GM18907 (cell line): ENCODE results near the gene MSI1.

Experiments used
- ATAC-seq: cut with Tn5 transposase; IDR thresholded peaks from one replicate; pipeline ENCODE4 v1.9.1; 2021; ENCODE audit warnings: mild to moderate bottlenecking, moderate library complexity; ENCODE audit not compliant: unreplicated experiment

Gene MSI1

DNA sequence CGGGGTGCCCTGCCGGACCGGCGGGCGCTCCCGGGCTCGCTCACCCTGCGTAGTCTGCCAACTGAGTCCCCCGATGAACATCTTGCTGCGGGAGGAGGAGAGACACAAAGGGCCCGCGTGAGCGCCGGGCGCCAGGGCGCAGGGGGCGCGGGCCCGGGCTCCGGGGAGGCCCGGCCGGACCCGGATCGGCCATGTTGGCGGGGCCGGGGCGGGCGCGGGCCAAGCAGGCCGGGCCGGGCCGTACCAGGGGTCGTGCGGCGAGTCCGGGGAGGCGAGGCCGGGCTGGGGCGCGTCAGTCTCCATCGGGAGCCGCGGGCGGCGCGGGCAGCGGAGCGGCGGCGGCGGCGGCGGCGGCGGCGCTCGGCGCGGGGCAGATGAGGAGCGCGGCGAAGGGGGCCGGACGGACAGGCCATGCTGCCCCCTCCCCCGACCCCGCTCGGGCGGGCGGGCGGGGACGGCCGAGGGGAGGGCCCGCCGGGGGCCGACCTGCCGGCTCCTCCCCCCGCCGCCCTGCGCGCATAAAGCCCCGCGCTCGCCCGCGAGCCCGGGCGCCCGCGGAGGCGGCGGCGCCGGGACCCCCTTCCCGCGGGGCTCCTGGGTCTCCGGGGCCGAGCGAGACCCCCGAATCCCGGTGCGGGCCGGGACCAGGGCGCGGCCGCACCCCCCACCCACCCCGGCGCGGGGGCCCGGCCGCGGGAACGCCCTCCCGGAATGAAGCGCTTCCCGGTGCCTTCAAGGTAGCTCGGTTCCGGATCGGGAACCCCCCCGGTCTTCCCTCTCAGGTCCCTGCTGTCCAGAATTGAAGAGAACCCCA, at the start of gene MSI1:
Gene MSI1 (minus strand): TSS at position 376 of the 814 bp plus-strand sequence. CDS start 73 bp downstream, at position 303.
- no peak for ATAC-seq

DNA sequence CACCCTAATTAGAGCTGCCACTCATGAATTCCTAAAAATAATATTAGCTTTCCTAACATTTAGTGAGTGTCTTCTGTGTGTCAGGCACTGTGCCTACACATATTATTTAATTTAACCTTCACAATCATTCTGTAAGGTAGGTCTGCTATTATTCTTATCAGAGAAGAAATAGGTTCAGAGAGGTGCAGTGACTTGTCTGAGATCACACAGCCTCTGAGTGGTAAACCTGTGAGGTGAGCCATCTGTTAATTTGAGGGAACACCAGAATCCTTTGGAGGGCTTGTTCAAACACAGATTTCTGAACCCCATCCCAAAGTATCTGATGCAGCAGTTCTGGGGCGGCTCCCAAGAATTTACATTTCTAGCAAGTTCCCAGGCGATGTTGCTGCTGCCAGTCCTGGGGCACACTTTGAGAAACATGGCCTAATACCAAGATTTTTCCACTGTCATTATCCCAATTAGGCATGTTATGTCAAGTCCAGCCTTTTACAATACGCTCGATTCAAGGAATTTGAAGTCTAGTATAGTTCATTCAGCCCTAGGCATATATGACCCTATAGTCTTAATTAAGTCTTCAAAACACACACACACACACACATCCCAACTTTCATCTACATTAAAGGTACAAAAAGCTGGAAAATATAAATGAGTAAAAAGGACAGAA, 49.1 kb upstream of the MSI1 start:
- ATAC-seq = no peak

DNA sequence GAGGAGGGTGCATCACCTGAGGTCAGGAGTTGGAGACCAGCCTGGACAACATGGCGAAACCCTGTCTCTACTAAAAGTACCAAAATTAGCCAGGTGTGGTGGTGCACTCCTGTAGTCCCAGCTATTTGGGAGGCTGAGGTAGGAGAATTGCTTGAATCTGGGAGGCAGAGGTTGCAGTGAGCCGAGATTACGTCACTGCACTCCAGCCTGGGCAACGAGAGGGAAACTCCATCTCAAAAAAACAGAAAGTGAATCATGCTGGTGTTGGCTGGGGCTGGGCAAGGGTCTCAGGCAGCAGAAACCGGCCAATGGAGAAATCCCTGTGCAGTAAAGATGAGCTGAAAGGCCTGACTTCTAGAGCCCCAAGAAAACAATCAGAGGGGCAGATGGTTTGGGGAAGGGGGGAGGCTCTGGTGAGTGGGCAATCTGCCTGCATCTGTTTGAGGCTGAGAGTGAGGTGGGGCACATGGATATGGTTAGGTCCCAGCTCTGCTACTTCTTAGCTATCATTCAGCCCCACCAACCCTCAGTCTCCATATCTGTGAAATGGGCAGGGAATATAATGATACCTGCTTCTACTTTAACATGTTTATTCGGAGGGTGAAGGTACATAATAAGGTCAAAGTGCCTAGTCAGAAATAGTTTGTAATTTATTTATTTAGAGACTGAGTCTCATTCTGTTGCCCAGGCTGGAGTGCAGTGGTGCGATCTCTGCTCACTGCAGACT, 47.7 kb upstream of the MSI1 start:
- ATAC-seq = no peak

DNA sequence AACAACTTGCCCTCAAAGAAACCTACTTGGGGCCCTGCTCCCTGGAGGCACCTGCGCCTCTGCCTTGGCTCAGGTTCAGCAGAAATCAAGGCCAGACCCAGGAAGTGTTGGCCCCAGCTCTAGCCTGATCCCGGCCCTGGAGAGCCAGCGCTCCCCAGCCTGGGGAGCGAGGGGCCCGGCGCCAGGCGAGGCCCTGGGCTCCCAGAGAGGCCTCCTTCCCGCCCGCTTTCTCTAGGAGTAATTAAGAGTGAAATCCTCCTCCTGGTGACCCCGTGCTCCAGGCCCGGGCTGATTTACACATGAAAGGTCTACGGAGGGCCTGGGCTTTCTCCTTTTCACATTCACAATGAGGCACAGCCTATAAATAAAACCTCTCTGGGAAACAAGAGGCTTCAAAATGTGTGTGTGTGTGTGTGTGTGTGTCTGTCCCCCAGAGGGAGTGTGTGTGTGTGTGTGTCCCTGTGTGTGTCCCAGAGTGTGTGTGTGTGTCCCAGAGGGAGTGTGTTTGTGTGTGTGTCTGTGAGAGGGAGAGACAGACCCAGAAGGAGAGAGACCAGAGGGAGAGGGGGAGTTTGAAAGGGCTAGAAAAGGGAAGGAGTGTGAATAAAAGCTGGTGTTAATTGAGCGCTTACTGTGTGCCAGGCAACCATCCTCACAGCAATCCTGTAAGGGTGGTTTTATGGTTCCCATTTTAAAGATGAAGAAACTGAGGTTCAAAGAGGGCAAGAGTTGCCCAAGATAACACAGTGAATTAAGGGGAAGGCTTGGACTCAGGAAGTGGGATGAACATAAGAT, 45.1 kb upstream of the MSI1 start:
- no peak for ATAC-seq

DNA sequence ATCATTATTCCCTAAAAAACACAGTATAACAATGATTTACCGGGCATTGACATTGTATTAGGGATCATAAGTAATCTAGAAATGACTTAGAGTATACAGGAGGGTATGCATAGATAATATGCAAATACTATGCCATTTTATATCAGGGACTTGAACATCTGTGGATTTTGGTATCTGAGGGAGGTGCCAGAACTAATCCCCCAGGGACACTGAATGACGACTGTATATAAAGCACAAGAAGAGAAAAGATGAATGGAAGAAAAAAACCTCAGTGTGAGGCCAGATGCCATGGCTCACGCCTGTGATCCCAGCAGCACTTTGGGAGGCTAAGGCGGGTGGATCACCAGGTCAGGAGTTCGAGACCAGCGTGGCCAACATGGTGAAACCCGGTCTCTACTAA, 43.5 kb upstream of the MSI1 start:
- ATAC-seq = no peak

DNA sequence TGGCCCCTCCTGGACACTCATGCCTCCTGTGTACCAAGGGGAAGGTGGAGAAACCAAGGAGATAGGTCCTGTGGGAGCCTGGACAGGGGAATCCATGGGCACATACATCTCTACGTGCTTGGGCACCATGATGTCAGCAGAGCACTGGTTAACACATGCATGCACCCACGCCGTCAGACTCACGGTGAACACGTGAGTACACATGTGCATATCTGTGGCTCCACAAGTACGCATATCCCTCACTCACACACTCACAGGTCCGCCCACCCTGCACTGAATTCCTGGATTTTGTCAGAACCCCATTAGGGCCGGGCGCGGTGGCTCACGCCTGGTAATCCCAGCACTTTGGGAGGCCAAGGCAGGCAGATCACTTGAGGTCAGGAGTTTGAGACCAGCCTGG, 39.8 kb upstream of the MSI1 start:
- no peak for ATAC-seq

DNA sequence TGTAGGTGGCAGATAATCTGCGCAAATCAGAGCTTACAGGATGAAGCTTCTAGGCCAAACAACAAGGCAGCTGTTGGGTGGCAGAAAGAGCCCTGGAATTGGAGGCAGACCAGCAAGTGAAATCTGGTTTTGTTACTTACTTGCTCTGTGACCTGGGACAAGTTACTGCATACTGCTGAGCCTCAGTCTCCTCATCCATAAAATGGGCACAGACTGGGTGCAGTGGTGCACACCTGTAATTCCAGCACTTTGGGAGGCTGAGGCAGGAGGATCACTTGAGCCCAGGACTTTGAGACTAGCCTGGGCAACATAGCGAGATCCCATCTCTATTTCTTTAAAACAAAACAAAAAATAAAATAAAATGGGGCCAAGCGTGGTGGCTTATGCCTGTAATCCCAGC, 37.6 kb upstream of the MSI1 start:
- no peak for ATAC-seq

DNA sequence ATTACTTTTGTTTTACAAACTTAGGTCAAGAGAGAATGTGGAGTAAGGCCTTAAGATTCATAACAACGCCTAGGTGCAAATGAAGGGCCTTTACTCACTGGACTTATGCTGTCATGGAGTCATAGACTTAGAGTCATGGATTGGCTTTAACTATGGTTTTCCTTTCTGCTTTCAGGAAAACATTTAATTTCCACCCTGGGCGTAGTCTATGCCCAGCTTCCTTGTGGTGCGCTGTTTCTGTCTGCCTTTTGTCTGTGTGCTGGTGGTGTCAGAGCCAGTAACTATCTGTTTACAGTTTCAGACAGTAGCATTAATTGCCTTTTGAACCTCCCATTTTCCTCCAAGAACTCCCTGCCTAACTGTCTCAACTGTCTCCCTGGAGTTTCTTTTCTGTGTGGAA, 37.1 kb upstream of the MSI1 start:
- ATAC-seq = no peak

DNA sequence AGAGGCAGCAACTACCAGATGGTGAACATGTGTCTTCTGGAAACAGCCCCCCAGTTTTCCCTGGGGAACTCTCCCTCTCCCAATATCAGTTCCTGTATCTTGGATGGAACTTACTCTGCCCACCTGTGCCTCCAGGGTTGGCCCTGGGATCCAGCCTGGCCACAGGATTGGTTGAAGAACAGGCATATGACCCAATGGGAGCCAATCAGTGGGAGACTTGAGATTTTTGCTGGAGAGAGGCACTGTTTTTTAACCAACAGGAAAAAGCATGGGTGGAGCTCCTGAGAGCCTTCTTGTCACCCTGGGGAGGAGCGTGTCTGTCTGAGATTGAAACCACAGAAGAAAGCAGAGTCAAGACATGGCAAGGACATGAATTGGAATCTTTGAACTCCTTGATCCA, 35.3 kb upstream of the MSI1 start:
- ATAC-seq = no peak

DNA sequence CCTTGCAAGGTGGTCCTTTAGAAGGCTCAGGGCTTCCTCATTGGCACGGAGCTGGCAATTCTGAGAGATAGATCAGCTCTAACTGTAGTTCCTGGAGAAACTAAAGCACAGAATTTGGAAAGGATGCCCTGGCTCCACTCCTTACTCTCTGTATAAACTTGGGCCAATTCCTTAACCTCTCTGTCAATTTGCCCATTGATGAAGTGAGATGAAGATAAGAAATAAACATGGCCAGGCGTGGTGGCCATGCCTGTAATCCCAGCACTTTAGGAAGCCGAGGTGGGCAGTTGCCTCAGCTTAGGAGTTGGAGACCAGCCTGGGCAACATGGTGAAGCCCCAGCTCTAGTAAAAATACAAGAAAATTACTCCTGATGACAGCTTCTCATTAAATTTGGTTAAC, 34.9 kb upstream of the MSI1 start:
- ATAC-seq = no peak

DNA sequence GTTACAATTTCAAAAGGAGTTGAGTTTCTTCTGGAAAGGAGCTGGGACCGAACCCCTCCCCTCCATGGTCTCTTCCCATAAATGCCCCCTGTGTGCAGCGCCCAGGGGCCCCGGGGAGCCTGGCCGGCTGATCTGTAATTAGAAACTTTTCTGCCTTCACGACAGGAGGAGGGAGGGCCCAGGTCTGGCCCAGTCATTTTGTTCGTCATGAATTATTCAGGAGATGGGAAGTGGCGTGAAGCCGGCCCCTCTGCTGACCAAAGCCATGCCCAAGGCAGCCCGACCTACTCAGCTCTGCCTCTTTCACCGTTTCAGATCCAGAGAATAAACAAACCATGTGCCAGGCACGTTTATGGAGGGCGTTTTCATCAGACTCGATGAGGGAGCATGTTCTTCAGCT, 33.3 kb upstream of the MSI1 start:
- ATAC-seq = no peak

DNA sequence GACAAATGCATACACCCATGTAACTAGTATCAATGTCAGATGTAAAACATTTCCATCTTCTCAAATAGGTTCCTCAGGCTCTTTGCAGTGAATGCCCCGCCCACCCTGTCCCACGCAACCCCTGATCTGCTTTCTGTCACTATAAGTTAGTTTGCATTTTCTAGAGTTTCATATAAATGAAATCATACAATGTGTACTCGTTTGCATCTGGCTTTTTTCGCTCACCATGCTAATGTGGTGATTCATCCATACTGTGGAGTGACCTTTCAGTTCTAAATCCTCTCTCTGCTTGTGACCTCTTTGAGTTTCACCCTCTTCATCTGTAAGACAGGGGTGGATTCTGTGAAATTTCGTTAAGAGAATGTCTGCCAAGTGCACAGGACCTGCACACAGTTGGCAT, 30.6 kb upstream of the MSI1 start:
- ATAC-seq = no peak

DNA sequence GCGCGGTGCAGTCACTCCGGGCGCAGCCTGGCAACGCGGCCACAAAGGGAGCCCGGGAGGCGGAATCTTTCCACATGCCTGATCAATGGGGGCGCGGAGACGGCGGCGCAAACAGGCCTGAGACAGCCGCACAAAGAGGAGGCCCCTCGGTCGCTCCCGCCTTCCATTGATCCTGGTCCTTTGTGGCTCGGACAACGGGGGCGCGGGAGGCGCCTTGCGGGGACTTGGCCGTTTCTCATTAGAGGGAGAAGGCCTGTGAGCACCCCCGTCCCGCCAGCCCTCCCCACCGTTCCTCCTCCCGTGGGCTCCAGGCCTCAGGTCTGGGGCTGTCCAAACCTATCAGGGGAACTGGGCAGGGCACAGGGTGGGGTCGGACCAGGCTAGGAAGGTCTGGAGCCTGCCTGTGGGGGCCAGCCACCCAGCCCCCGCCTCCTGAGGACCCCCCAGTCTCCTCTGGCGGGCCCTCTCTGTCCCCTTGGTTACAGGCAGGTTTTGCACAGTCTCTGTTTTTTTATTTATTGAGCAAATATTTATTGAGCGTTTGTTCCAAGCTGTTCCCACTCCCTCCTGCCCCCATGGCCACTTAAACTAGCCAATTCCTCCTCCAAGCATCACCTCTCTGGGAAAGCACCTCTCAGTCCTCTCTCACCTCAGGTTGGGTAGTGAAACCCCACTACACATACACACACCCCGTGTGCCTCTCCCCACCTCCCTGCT, 29.0 kb upstream of the MSI1 start:
- no peak for ATAC-seq

DNA sequence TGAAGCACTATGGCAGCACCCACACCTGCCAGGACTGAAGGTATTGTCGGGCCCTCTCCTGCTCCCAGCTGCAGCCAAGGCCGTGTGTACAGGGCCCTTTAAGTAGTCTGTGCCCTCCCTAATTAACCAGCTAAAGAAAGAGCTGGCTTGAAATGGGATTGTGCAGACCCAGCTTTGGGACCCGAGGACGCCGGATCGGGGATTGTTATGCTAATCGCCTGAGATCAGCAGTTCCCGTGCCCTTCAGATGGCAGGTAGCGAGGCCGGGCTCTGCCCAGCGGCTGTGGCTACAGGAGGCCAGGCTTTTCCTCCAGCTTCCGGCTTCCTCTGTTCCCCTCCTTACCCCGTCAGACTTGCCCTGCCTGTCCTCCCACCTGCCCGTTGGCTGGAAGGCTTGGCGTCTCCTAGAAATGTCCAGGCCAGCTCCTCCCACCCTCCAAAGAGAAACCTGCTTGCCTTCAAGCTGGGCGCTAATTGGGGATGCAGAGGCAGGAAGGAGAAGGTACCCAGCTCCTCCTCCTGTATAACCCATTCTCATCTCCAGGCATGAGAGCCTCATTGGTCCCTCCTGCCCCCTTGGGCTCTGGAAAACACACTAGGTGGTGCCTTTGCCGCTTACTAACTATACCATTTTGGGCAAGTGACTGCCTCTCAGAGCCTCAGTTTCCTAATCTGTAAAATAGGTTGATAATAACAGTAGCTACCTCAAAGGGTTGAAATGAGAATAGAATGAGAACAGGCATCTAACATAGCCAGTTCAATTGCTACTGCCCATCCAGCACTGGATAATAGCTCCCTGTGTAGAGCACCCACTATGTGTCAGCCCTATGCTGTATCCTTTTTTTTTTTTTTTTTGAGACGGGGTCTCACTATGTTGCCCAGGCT, 25.8 kb upstream of the MSI1 start:
- ATAC-seq = no peak

DNA sequence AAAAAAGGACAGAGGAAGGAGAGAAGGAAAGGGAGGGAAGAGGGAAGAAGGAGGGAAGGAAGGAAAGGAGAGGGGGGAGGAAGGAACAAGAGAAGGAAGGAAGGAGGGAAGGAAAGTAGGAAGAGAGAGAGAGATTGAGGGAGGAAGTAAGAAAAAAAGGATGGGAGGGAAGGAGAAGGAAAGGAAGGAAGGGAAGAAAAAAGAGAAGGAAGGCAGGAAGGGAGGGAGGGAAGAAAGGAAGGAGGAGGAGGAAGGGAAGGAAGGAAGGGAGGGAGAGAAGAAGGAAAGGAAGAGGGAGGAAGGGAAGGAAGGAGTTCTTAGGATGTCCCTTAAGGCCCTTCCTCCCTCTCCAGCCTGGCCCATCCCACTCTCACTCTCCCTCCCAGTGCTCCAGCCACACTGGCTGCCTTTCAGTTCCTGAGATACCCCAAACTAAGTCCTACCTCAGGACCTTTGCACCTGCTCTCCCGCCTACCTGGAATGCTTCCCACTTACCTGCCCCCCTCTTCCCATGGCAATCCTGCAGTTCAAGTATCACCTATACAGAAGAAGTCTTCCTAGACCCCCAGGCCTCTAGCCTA, 21.7 kb upstream of the MSI1 start:
- ATAC-seq = no peak

DNA sequence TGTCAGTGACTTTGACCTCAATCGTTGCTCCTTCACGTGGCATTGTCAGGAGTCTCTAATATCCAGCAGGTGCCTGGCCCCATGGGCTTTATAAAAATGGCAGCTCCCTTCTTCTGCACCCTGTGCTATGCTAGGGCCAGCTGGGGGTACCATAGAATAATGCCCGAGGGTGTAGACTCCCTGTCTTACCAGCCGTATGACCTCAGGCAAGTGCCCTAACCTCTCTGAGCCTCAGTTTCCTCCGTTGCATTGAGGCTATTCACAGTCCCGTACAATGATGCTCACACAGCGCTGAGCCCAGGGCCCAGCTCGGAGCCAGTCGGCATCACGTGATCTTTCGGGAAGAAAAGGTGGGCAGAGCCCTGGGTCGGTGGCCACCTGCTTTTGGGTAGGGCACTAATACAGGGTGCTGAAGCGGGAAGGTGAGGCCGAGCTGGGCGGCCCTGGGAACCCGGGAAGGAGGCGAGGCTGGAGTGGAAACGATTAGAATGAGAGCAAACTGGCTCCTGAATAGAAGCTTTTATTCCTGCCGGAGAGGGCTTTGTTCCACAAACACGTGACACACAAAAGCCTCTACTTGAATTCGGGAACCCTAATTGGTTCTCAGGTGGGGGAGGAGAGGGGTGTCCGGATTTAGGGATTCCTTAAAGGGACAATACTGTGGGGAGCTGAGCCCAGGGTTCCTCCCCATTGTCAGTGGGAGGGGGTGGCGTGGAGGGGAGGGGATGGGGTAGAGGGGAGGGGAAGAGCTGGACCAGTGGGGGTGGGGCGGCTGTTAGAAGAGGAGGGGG, 19.9 kb upstream of the MSI1 start:
- ATAC-seq = no peak

DNA sequence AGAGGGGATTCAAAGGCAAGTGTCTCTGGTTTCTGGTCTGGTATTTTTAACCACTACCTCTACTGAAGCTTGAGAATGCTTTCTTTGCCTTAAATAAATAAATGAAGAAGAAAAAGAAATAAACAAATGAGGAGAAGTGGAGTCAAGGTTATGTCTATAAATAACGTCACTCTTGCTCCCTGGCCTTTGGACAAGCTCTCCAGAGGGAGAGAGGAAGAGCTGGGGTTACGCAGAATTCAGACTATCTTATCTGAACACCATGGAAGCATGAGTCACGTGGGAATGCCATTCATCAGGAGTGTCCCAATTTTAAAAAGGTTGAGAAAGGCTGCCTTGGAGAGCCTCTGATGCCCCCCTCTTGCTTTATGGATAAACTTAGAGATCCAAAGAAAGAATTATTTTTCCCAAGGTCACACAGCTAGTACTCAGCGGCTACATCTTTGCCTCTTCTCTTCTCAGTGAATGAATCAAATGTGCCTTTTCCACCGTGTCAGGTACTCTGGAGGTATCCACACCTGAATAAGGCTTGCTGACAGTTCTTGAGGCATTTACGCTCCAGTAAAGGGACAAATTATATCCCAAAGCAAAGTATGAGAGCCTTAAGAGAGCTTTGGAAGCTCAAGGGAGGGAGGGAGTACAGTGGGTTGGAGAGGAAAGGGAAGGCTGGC, 12.9 kb upstream of the MSI1 start:
- no peak for ATAC-seq

DNA sequence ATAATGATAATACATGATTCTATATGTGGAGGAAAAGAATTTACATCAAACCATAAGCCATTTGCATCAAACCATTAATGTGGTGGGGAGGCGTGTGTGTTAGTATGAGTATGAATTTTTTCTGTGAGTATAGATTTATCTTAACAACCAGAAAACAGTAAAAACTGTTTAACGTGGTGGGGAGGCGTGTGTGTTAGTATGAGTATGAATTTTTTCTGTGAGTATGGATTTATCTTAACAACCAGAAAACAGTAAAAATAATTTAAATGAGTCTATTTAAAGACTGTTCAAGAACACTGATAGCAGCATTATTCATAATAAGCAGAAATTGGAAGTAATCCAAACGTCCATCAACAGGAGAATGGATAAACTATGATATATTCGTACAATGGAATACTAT, 9.1 kb upstream of the MSI1 start:
- no peak for ATAC-seq
